Breast epithelium (tissue), 4 donors: ENCODE data around the gene NTSR1. TPM values are rescaled to one million over a fixed set of nuclear protein-coding genes. Genes with fewer than 3 reads are reported as not detected.
A peak's percentile ranks its signal among the peaks of the same experiment; 100 is the strongest.

ENCODE experiments used
- DNase-seq, 2 donors: peaks; one replicate each; pipeline ENCODE4 v3.0.0-alpha.2; 2019; ENCODE audit warnings: low spot score in 2 of 2
- H3K27ac ChIP-seq, 2 donors: fragments of 200-600 bp; sonication (generic) in 1 of 2; one replicate each; pipeline ENCODE4 v1.5.1; 2016 to 2019; ENCODE audit warnings: mild to moderate bottlenecking in 1 of 2
- H3K27me3 ChIP-seq, 2 donors: fragments of 200-600 bp; sonication (generic) in 1 of 2; one replicate each; pipeline versions ENCODE4 v1.5.1 to v1.6.0; 2017 to 2019; ENCODE audit warnings: control low read depth in 1 of 2, mild to moderate bottlenecking in 1 of 2
- H3K36me3 ChIP-seq: fragments of 200-600 bp; one replicate; pipeline ENCODE4 v1.5.1; 2019
- H3K4me1 ChIP-seq, 2 donors: fragments of 200-600 bp; sonication (generic); one replicate each; pipeline ENCODE4 v1.5.1; 2016 to 2019; ENCODE audit warnings: control low read depth in 1 of 2
- H3K4me3 ChIP-seq, 3 donors: fragments of 200-600 bp; sonication (generic); 1 replicate in 2 of 3; 2 replicates in 1 of 3; pipeline ENCODE4 v1.5.1; 2016 to 2019; ENCODE audit warnings: mild to moderate bottlenecking in 3 of 3, moderate library complexity in 2 of 3
- H3K9me3 ChIP-seq, 2 donors: fragments of 200-600 bp; sonication (generic) in 1 of 2; one replicate each; pipeline ENCODE4 v1.5.1; 2016 to 2019; ENCODE audit warnings: control low read depth in 1 of 2
- POLR2A ChIP-seq: fragments of 450-650 bp; IDR thresholded peaks from one replicate; pipeline ENCODE4 v1.6.1; 2016; ENCODE audit warnings: antibody characterized with exemption, mild to moderate bottlenecking, moderate library complexity
- POLR2AphosphoS5 ChIP-seq, 3 donors: sonication (generic); formaldehyde crosslinking; IDR thresholded peaks; one replicate each; pipeline ENCODE4 v1.6.1; 2017; ENCODE audit warnings: antibody characterized with exemption in 3 of 3
- intact Hi-C: fragments of 100-400 bp; cut with DNase I; formaldehyde crosslinking; loops from one replicate; pipeline ENCODE4 v1.15.1; 2023; ENCODE audit warnings: low total_unique reads
- total RNA-seq, 3 donors: library from RNA; depleted of rRNA; stranded (reverse); fragments of >200 nt; gene quantifications; one replicate each; pipeline ENCODE4 v1.1.0, GENCODE V29; 2016
- TF ChIP-seq, protein P1 (sequence below), 3 donors: fragments of 450-650 bp; IDR thresholded peaks; one replicate each; pipeline ENCODE4 v1.5.1; 2016 to 2017; ENCODE audit warnings: antibody characterized with exemption in 3 of 3, mild to moderate bottlenecking in 3 of 3, moderate library complexity in 3 of 3

Gene NTSR1
- total RNA-seq, 3 donors from 2014 or later: under 0.01 TPM; not detected in 2

DNA sequence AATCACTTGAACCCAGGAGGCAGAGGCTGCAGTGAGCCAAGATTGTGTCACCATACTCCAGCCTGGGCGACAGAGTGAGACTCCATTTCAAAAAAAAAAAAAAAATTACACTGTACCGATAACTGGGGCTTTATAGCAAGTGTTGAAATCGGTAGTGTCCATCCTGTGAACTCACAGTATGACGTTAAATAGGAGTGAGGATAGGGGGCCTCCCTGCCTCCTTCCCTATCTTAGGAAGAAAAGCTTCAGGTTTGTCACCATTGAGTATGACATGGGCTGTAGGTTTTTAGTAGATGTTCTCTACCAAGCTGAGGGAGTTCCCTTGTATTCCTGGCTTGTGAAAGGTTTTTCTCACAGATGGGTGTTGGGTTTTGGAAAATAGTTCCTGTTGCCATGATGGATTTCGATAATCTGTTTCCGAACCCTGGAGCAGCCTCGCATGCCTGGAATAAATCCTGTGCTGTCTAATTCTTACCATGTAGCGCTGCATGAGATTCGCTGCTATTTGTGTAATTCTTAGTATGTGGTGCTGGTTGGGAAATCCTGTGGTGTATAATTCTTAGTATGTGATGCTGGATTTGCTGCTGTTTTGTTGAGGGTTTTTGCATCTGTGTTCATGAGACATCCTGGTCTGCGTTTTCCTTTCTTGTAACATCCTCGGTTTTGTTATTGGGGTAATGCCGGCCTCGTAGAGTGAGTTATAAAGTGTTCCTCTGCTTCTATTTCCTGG is 23.6 kb downstream of the NTSR1 start:
- Histone ChIP-seq H3K36me3 (no peaks in the 10 kb centered on the region), H3K4me3 (no peak overlapping the region), H3K27ac (no peak overlapping the region), H3K9me3 (no peaks in the 10 kb centered on the region), H3K27me3 (peaks cover 0 to 73% of the 10 kb centered on the region in 2 donors), H3K4me1 (no peaks in the 10 kb centered on the region)
- DNase-seq: no peak
- TF ChIP-seq POLR2AphosphoS5 (IDR thresholded peaks at IDR 0.05) (no peak), POLR2A (no peak)
- TF ChIP-seq, protein P1, sequence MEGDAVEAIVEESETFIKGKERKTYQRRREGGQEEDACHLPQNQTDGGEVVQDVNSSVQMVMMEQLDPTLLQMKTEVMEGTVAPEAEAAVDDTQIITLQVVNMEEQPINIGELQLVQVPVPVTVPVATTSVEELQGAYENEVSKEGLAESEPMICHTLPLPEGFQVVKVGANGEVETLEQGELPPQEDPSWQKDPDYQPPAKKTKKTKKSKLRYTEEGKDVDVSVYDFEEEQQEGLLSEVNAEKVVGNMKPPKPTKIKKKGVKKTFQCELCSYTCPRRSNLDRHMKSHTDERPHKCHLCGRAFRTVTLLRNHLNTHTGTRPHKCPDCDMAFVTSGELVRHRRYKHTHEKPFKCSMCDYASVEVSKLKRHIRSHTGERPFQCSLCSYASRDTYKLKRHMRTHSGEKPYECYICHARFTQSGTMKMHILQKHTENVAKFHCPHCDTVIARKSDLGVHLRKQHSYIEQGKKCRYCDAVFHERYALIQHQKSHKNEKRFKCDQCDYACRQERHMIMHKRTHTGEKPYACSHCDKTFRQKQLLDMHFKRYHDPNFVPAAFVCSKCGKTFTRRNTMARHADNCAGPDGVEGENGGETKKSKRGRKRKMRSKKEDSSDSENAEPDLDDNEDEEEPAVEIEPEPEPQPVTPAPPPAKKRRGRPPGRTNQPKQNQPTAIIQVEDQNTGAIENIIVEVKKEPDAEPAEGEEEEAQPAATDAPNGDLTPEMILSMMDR (IDR thresholded peaks at IDR 0.05): no peak
- intact Hi-C loops: no loop called here

DNA sequence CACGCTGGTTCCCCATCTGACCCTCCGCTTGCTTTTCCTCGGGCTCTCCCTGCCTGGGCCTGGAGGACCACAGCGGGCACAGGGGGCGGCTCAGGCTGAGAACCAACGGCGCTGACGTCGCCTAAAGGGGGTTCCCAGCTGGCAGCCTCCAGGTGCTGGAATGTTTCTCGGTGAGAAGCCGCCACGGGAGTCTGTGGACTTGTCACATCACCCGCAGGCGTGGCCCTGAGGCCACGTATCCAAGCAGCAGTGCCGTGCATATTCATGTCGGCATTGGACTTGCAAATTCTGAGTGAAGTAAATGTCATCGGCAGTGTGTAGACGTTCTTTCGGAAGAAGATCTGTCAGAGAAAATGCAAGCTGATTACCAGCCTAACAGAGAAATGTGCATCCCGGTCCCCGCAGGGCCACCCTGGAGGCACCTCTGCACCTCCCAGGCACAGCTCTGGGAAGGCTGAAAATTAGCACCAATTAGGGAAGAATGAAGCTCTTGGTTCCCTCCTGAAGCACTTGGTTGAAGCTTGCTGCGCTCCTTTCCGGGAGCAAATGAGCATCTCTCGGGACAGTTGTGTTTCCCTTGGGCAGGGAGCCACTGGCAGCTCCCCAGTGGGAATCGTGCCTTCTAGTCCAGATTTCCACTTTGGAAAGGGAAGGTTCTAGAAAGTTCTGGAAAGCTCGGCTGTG is 24.3 kb downstream of the NTSR1 start:
- peaks cover 0 to 73% of the 10 kb centered on the region in 2 donors for H3K27me3 ChIP-seq
- H3K36me3 ChIP-seq: no peaks in the 10 kb centered on the region
- H3K9me3 ChIP-seq: no peaks in the 10 kb centered on the region
- no peak for TF ChIP-seq POLR2AphosphoS5 (IDR thresholded peaks at IDR 0.05)
- TF ChIP-seq, protein P1 (IDR thresholded peaks at IDR 0.05): no peak
- TF ChIP-seq POLR2A: no peak
- H3K4me3 ChIP-seq: no peak overlapping the region
- DNase-seq: peak in 1 of 2 donors; percentile 46
- no peaks in the 10 kb centered on the region for H3K4me1 ChIP-seq
- H3K27ac ChIP-seq: no peak overlapping the region
- intact Hi-C loops: no loop called here

DNA sequence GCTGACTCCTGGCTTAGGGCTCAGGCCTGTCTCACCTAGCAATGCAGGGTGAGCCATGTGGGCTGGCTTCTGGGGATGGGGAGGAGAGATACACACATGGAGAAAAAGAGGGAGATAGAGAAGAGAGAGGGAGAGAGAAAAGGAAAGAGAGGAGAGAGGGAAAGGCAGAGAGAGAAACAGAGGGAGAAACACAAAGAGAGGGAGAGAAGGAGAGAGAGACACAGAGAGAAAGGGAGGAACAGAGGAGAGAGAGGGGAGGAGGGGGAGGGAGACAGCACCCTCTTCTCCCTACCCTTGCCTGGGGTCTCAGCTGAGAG is 24.8 kb downstream of the NTSR1 start:
- intact Hi-C loops: no loop called here
- no peaks in the 10 kb centered on the region for H3K4me1 ChIP-seq
- H3K36me3 ChIP-seq: no peaks in the 10 kb centered on the region
- H3K27ac ChIP-seq: no peak overlapping the region
- DNase-seq: no peak
- no peaks in the 10 kb centered on the region for H3K9me3 ChIP-seq
- peaks cover 0 to 74% of the 10 kb centered on the region in 2 donors for H3K27me3 ChIP-seq
- H3K4me3 ChIP-seq: no peak overlapping the region
- no peak for TF ChIP-seq POLR2AphosphoS5 (IDR thresholded peaks at IDR 0.05)
- TF ChIP-seq POLR2A: no peak
- TF ChIP-seq, protein P1 (IDR thresholded peaks at IDR 0.05): no peak

DNA sequence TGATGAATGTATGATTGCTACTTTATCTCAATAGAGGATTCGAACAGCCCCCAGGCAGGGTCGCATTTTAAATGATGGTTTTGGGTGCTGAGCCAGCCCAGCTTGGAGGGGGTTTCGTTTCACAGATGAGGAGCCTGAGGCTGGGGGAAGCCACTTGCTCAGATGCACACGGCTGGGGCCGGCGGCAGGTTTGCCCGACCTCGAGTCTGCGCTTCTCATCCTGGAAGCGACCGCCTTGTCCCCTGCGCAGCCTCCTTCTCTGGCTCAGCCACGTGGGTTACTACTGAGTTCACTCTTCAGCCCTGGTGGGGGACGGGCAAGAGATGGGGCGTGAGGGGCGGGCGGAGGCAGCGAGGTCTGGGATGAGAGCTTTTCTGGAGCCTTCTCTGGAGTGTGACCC is 25.3 kb downstream of the NTSR1 start:
- no peak overlapping the region for H3K4me3 ChIP-seq
- H3K4me1 ChIP-seq: no peaks in the 10 kb centered on the region
- TF ChIP-seq, protein P1 (IDR thresholded peaks at IDR 0.05): no peak
- TF ChIP-seq POLR2A (no peak), POLR2AphosphoS5 (IDR thresholded peaks at IDR 0.05) (no peak)
- H3K27ac ChIP-seq: no peak overlapping the region
- DNase-seq: peak in 1 of 2 donors; percentile 31
- H3K36me3 ChIP-seq: no peaks in the 10 kb centered on the region
- intact Hi-C loops: no loop called here
- H3K27me3 ChIP-seq: peaks cover 0 to 73% of the 10 kb centered on the region in 2 donors
- no peaks in the 10 kb centered on the region for H3K9me3 ChIP-seq

DNA sequence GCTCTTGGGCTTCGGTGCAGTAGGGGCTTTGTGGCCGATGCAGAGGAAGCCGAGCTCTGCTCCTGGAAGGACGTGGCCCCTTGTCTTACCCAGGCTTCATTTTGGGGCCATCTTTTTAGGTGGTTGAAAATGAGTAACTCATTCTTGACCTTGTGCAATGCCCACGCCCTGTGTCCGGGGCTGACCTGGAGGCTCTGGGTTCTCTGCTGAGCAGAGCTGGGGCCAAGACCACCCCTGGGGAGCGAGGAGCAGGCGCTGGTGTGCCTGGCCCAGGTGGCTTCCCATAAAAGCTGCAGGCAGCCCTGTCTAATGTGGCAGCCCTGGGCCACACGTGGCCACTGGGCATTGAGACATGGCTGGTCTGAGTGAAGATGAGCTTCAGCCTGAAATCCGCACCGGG is 25.7 kb downstream of the NTSR1 start:
- Histone ChIP-seq H3K9me3 (no peaks in the 10 kb centered on the region), H3K4me1 (no peaks in the 10 kb centered on the region), H3K27me3 (peaks cover 0 to 73% of the 10 kb centered on the region in 2 donors), H3K4me3 (no peak overlapping the region), H3K27ac (no peak overlapping the region), H3K36me3 (no peaks in the 10 kb centered on the region)
- intact Hi-C loops: no loop called here
- DNase-seq: no peak
- TF ChIP-seq, protein P1 (IDR thresholded peaks at IDR 0.05): no peak
- no peak for TF ChIP-seq POLR2A
- TF ChIP-seq POLR2AphosphoS5 (IDR thresholded peaks at IDR 0.05): no peak
